Peyer's patch (tissue), 4 donors: ENCODE measurements around the gene TGFBR2. TPM values are rescaled to one million over a fixed set of nuclear protein-coding genes. Genes with fewer than 3 reads are reported as not detected.
A peak's percentile ranks its signal among the peaks of the same experiment; 100 is the strongest.

Experiments
- DNase-seq, 3 donors: peaks; one replicate each; pipeline ENCODE4 v3.0.0-alpha.2; 2017 to 2019
- H3K27ac ChIP-seq, 4 donors: fragments of 200-600 bp; sonication (generic); one replicate each; pipeline ENCODE4 v1.5.1; 2016 to 2019
- H3K27me3 ChIP-seq, 2 donors: fragments of 200-600 bp; sonication (generic); one replicate each; pipeline ENCODE4 v1.5.1; 2019
- H3K36me3 ChIP-seq, 3 donors: fragments of 200-600 bp; sonication (generic); one replicate each; pipeline ENCODE4 v1.5.1; 2016 to 2019
- H3K4me1 ChIP-seq, 4 donors: fragments of 200-600 bp; sonication (generic); one replicate each; pipeline ENCODE4 v1.5.1; 2016 to 2019
- H3K4me3 ChIP-seq, 4 donors: fragments of 200-600 bp; sonication (generic); 1 replicate in 3 of 4; 2 replicates in 1 of 4; pipeline ENCODE4 v1.5.1; 2016 to 2019; ENCODE audit warnings: mild to moderate bottlenecking in 1 of 4
- H3K9me3 ChIP-seq, 4 donors: fragments of 200-600 bp; sonication (generic); one replicate each; pipeline ENCODE4 v1.5.1; 2016 to 2019; ENCODE audit warnings: mild to moderate bottlenecking in 1 of 4
- CTCF ChIP-seq, 6 experiments: fragments of 450-650 bp in 4 of 6; fragments of 200-600 bp in 2 of 6; sonication (generic) in 1 of 6; IDR thresholded peaks; one replicate each; pipeline ENCODE4 v1.5.1; 2017 to 2019; ENCODE audit warnings: antibody characterized with exemption in 6 of 6, mild to moderate bottlenecking in 3 of 6, moderate library complexity in 1 of 6
- POLR2A ChIP-seq, 2 donors: fragments of 450-650 bp; IDR thresholded peaks; one replicate each; pipeline ENCODE4 v1.5.1; 2017; ENCODE audit warnings: antibody characterized with exemption in 2 of 2, mild to moderate bottlenecking in 2 of 2, moderate library complexity in 2 of 2
- total RNA-seq, 4 donors: library from RNA; depleted of rRNA; stranded (reverse); fragments of >200 nt; gene quantifications; one replicate each; pipeline ENCODE4 v1.1.0, GENCODE V29; 2016

TGFBR2 gene
- total RNA-seq, 4 donors from 2014 or later = 51.8 to 127 (median 105) TPM

- DNase-seq = no peak
- Histone ChIP-seq H3K27ac (peak overlapping the region in 2 of 4 donors; percentile 14 to 100), H3K9me3 (no peaks in the 10 kb centered on the region), H3K36me3 (no peaks in the 10 kb centered on the region), H3K4me1 (peaks cover 0 to 26% (median 13%) of the 10 kb centered on the region in 4 donors), H3K27me3 (no peaks in the 10 kb centered on the region), H3K4me3 (no peak overlapping the region)
- TF ChIP-seq CTCF (IDR thresholded peaks at IDR 0.05) (no peak), POLR2A (IDR thresholded peaks at IDR 0.05) (no peak)
Measured at GRCh38 chr3:30602946-30603345, 3.5 kb upstream of the TGFBR2 start.

GRCh38 chr3:30604093-30604492, 2.3 kb upstream of the TGFBR2 start:
- Histone ChIP-seq H3K9me3 (no peaks in the 10 kb centered on the region), H3K36me3 (no peaks in the 10 kb centered on the region), H3K27ac (peak overlapping the region; percentile 99 to 100 (median 100)), H3K4me3 (no peak overlapping the region), H3K4me1 (peaks cover 0 to 24% (median 9%) of the 10 kb centered on the region in 4 donors), H3K27me3 (no peaks in the 10 kb centered on the region)
- no peak for TF ChIP-seq CTCF (IDR thresholded peaks at IDR 0.05)
- TF ChIP-seq POLR2A (IDR thresholded peaks at IDR 0.05) = no peak
- DNase-seq = no peak

GRCh38 chr3:30604558-30604957, 1.8 kb upstream of the TGFBR2 start:
- Histone ChIP-seq H3K4me1 (peaks cover 0 to 19% (median 7%) of the 10 kb centered on the region in 4 donors), H3K4me3 (no peak overlapping the region), H3K36me3 (no peaks in the 10 kb centered on the region), H3K27me3 (no peaks in the 10 kb centered on the region), H3K9me3 (no peaks in the 10 kb centered on the region), H3K27ac (peak overlapping the region; percentile 99 to 100 (median 100))
- TF ChIP-seq POLR2A (IDR thresholded peaks at IDR 0.05) = no peak
- TF ChIP-seq CTCF (IDR thresholded peaks at IDR 0.05) = no peak
- DNase-seq = no peak

GRCh38 chr3:30605005-30605404, 1.4 kb upstream of the TGFBR2 start:
- Histone ChIP-seq H3K9me3 (no peaks in the 10 kb centered on the region), H3K4me3 (no peak overlapping the region), H3K27ac (peak overlapping the region; percentile 99 to 100 (median 100)), H3K36me3 (no peaks in the 10 kb centered on the region), H3K4me1 (peaks cover 0 to 17% (median 5%) of the 10 kb centered on the region in 4 donors), H3K27me3 (no peaks in the 10 kb centered on the region)
- no peak for TF ChIP-seq POLR2A (IDR thresholded peaks at IDR 0.05)
- no peak for TF ChIP-seq CTCF (IDR thresholded peaks at IDR 0.05)
- DNase-seq = no peak

- no peak for DNase-seq
- Histone ChIP-seq H3K27ac (peak overlapping the region; percentile 99 to 100 (median 100)), H3K4me1 (peaks cover 0 to 18% (median 9%) of the 10 kb centered on the region in 4 donors), H3K27me3 (no peaks in the 10 kb centered on the region), H3K4me3 (peak overlapping the region; percentile 90 to 99 (median 96)), H3K9me3 (no peaks in the 10 kb centered on the region), H3K36me3 (no peaks in the 10 kb centered on the region)
- TF ChIP-seq CTCF (IDR thresholded peaks at IDR 0.05) (no peak), POLR2A (IDR thresholded peaks at IDR 0.05) (no peak)
Measured at GRCh38 chr3:30605706-30606300, 598 bp upstream of the TGFBR2 start.
